SK-N-SH (cell line): ENCODE measurements around the gene HIF3A. TPM values are rescaled to one million over a fixed set of nuclear protein-coding genes. Genes with fewer than 3 reads are reported as not detected.

ENCODE experiments used
- CTCF ChIA-PET: fragments of 300-600, 350-600 bp; formaldehyde crosslinking; extraction: SDS; loops from one replicate; lab custom pipeline; 2021; lab: Yijun Ruan, JAX
- POLR2A ChIA-PET: fragments of 350-600 bp; sonication (Branson Sonifier 250); formaldehyde crosslinking; extraction: SDS; loops from one replicate; lab custom pipeline; 2020; ENCODE audit warnings: antibody characterized with exemption, inconsistent platforms; lab: Yijun Ruan, JAX
- DNase-seq: peaks from one replicate; pipeline ENCODE4 v3.0.0; 2012
- H2AFZ ChIP-seq: fragments of 200-600 bp; sonication (generic); 2 replicates; pipeline ENCODE4 v1.8.1; 2016; ENCODE audit warnings: antibody characterized with exemption, mild to moderate bottlenecking, low read depth
- H3F3A ChIP-seq: fragments of 200-600 bp; sonication (generic); replicated peaks from 2 replicates; pipeline ENCODE3; 2016; ENCODE audit warnings: antibody characterized with exemption, mild to moderate bottlenecking; ENCODE audit not compliant: insufficient read depth
- H3K27ac ChIP-seq, 2 experiments: fragments of 200-500 bp in 1 of 2; fragments of 200-600 bp in 1 of 2; sonication (Bioruptor generic) in 1 of 2; sonication (generic), shearing (Covaris generic) in 1 of 2; 2 replicates each; pipeline versions ENCODE4 v1.5.1 to v1.6.1; 2014 to 2016; ENCODE audit warnings: low read depth in 2 of 2, inconsistent platforms in 1 of 2, low read length in 1 of 2, mild to moderate bottlenecking in 1 of 2, mixed read lengths in 1 of 2
- H3K27me3 ChIP-seq: fragments of 200-600 bp; sonication (generic), shearing (Covaris generic); 2 replicates; pipeline ENCODE4 v1.6.1; 2016; ENCODE audit warnings: mixed run types; ENCODE audit not compliant: insufficient read depth
- H3K36me3 ChIP-seq, 2 experiments: fragments of 200-500 bp in 1 of 2; fragments of 200-600 bp in 1 of 2; sonication (Bioruptor generic) in 1 of 2; sonication (generic) in 1 of 2; replicated peaks in 1 of 2; 2 replicates each; pipeline versions ENCODE3 to v1.5.1; 2014 to 2016; ENCODE audit warnings: low read length in 1 of 2, mild to moderate bottlenecking in 1 of 2; ENCODE audit not compliant: insufficient read depth in 2 of 2, control insufficient read depth in 1 of 2
- H3K4me1 ChIP-seq, 2 experiments: fragments of 200-500 bp in 1 of 2; fragments of 200-600 bp in 1 of 2; sonication (Bioruptor generic) in 1 of 2; sonication (generic), shearing (Covaris generic) in 1 of 2; 2 replicates each; pipeline versions ENCODE4 v1.5.1 to v1.6.1; 2014 to 2016; ENCODE audit warnings: low read depth in 1 of 2, low read length in 1 of 2, mixed run types in 1 of 2; ENCODE audit not compliant: insufficient read depth in 2 of 2, control insufficient read depth in 1 of 2
- H3K4me2 ChIP-seq: fragments of 200-600 bp; sonication (generic), shearing (Covaris generic); 2 replicates; pipeline ENCODE4 v1.6.1; 2017; ENCODE audit warnings: mixed run types
- H3K4me3 ChIP-seq, 2 experiments: fragments of 200-500 bp in 1 of 2; fragments of 200-600 bp in 1 of 2; sonication (Bioruptor generic) in 1 of 2; sonication (generic), shearing (Covaris generic) in 1 of 2; 2 replicates each; pipeline versions ENCODE4 v1.5.1 to v1.8.1; 2014 to 2016; ENCODE audit warnings: low read depth in 2 of 2, inconsistent platforms in 1 of 2, low read length in 1 of 2, mild to moderate bottlenecking in 1 of 2, mixed read lengths in 1 of 2, moderate library complexity in 1 of 2
- H3K79me2 ChIP-seq: fragments of 200-600 bp; sonication (generic); 2 replicates; pipeline ENCODE4 v1.8.1; 2017; ENCODE audit warnings: mild to moderate bottlenecking; ENCODE audit not compliant: insufficient read depth
- H3K9ac ChIP-seq: fragments of 200-600 bp; sonication (generic); 2 replicates; pipeline ENCODE4 v1.6.1; 2017; ENCODE audit warnings: mixed run types
- H3K9me2 ChIP-seq: fragments of 200-600 bp; sonication (generic); 2 replicates; pipeline ENCODE4 v1.6.1; 2017; ENCODE audit warnings: mixed run types
- H3K9me3 ChIP-seq: fragments of 200-600 bp; sonication (generic); 2 replicates; pipeline ENCODE4 v1.6.1; 2017; ENCODE audit warnings: mixed run types, mild to moderate bottlenecking, moderate library complexity
- H4K20me1 ChIP-seq: fragments of 200-600 bp; sonication (generic); 2 replicates; pipeline ENCODE4 v1.6.1; 2017; ENCODE audit warnings: mild to moderate bottlenecking, mixed run types; ENCODE audit not compliant: insufficient read depth
- CHD2 ChIP-seq: fragments of 150-350 bp; IDR thresholded peaks from 2 replicates; pipeline ENCODE4 v1.6.1; 2018; ENCODE audit warnings: low read length; ENCODE audit not compliant: partially characterized antibody
- FOSL2 ChIP-seq: IDR thresholded peaks from 2 replicates; pipeline ENCODE4 v1.4.0; 2012; ENCODE audit warnings: low read depth, mild to moderate bottlenecking, moderate library complexity, borderline replicate concordance
- GABPA ChIP-seq: IDR thresholded peaks from 2 replicates; pipeline ENCODE4 v1.4.0; 2012; ENCODE audit warnings: low read depth, mild to moderate bottlenecking
- GATA2 ChIP-seq: sonication (generic); formaldehyde crosslinking; IDR thresholded peaks from 2 replicates; pipeline ENCODE4 v1.5.0; 2020; ENCODE audit warnings: mild to moderate bottlenecking, missing genetic modification reagents
- JUND ChIP-seq: IDR thresholded peaks from 2 replicates; pipeline ENCODE4 v1.4.0; 2012
- NRF1 ChIP-seq: IDR thresholded peaks from 2 replicates; pipeline ENCODE4 v1.6.1; 2012; ENCODE audit warnings: low read depth, mild to moderate bottlenecking, low read length
- POLR2AphosphoS5 ChIP-seq: IDR thresholded peaks from 2 replicates; pipeline ENCODE4 v1.6.1; 2012; ENCODE audit warnings: low read depth, low read length
- RAD21 ChIP-seq: IDR thresholded peaks from 2 replicates; pipeline ENCODE4 v1.6.1; 2012; ENCODE audit warnings: mild to moderate bottlenecking, low read length
- RCOR1 ChIP-seq: fragments of 150-350 bp; IDR thresholded peaks from 2 replicates; pipeline ENCODE4 v1.6.1; 2017; ENCODE audit warnings: antibody characterized with exemption, low read length
- RFX5 ChIP-seq: IDR thresholded peaks from 2 replicates; pipeline ENCODE4 v1.6.1; 2012; ENCODE audit warnings: mild to moderate bottlenecking, improper control_type of control experiment, low read length
- RXRA ChIP-seq: IDR thresholded peaks from 2 replicates; pipeline ENCODE4 v1.4.0; 2012; ENCODE audit warnings: low read depth, mild to moderate bottlenecking, borderline replicate concordance
- SIN3A ChIP-seq: IDR thresholded peaks from 2 replicates; pipeline ENCODE4 v1.6.1; 2012; ENCODE audit warnings: low read depth, mild to moderate bottlenecking, low read length, moderate library complexity, borderline replicate concordance
- SMC3 ChIP-seq: IDR thresholded peaks from 2 replicates; pipeline ENCODE4 v1.6.1; 2012; ENCODE audit warnings: low read depth, low read length, improper control_type of control experiment
- TAF1 ChIP-seq: IDR thresholded peaks from 2 replicates; pipeline ENCODE4 v1.6.1; 2012; ENCODE audit warnings: low read depth, mild to moderate bottlenecking, low read length, moderate library complexity, borderline replicate concordance
- TCF12 ChIP-seq: IDR thresholded peaks from 2 replicates; pipeline ENCODE4 v1.4.0; 2012
- WGBS: methylation state at CpG from one replicate; pipeline ENCODE4 v1.1.6; 2017; ENCODE audit warnings: low lambda C conversion rate; 5-methylcytosine and 5-hydroxymethylcytosine counted together
- polyA plus RNA-seq, 3 experiments: library from polyadenylated mRNA; depleted of rRNA; stranded (reverse); fragments of >200 nt; gene quantifications; 2 replicates each; pipeline ENCODE4 v1.2.3, GENCODE V29; 2012
- TF ChIP-seq, protein P1 (sequence below): fragments of 150-350 bp; IDR thresholded peaks from 2 replicates; pipeline ENCODE4 v1.6.1; 2017; ENCODE audit warnings: antibody characterized with exemption, low read length, low read depth, borderline replicate concordance
- TF ChIP-seq, protein P2 (sequence below): fragments of 150-350 bp; IDR thresholded peaks from 2 replicates; pipeline ENCODE4 v1.6.1; 2016; ENCODE audit warnings: mild to moderate bottlenecking, low read depth, low read length
- TF ChIP-seq, protein P3 (sequence below): IDR thresholded peaks from 2 replicates; pipeline ENCODE4 v1.4.0; 2012; ENCODE audit warnings: low read depth, borderline replicate concordance
- TF ChIP-seq, protein P4 (sequence below): IDR thresholded peaks from 2 replicates; pipeline ENCODE4; 2012
- TF ChIP-seq, protein P5 (sequence below): IDR thresholded peaks from 2 replicates; pipeline ENCODE4 v1.4.0; 2012; ENCODE audit warnings: low read depth

HIF3A gene
- polyA plus RNA-seq, 1 of the 3 experiments (the other 2 are of a cell fraction): 0.92 TPM

DNA sequence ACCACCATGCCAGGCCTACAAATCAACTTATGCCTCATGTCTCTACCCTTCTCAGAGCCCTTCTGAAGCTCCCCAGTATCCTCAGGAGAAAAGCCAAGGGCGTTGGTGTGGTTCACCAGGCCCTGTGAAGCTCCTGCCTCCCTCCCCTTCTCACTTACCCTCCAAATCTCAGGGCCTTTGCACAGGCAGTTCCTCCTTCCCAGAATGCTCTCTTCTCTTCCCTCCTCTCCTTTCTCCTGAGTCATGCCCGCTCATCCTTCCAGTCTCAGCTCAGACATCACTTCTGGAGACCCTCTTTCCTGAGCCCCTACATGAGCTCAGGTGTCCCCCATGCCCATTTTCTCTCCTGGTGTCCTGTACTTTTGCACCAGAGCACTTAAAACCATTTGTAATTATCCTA lies 20.5 kb downstream of the HIF3A start:
- Histone ChIP-seq H3F3A (no peaks in the 10 kb centered on the region), H3K9me2 (no peaks in the 10 kb centered on the region), H4K20me1 (no peaks in the 10 kb centered on the region), H3K9ac (no peak overlapping the region), H3K27ac (no peak overlapping the region), H3K4me2 (no peak overlapping the region), H3K27me3 (no peaks in the 10 kb centered on the region), H3K4me3 (no peak overlapping the region), H3K4me1 (no peaks in the 10 kb centered on the region), H3K36me3 (no peaks in the 10 kb centered on the region), H3K9me3 (no peaks in the 10 kb centered on the region), H2AFZ (no peak overlapping the region), H3K79me2 (no peaks in the 10 kb centered on the region)
- ChIA-PET POLR2A (no interaction called here), CTCF (interaction anchor here (0.9 to 1.1 kb wide), 2 partner anchors 79 to 212 kb away, joined by 3 read pairs; no protein-coding TSS in a partner anchor)
- no peak for DNase-seq
- TF ChIP-seq, protein P1, sequence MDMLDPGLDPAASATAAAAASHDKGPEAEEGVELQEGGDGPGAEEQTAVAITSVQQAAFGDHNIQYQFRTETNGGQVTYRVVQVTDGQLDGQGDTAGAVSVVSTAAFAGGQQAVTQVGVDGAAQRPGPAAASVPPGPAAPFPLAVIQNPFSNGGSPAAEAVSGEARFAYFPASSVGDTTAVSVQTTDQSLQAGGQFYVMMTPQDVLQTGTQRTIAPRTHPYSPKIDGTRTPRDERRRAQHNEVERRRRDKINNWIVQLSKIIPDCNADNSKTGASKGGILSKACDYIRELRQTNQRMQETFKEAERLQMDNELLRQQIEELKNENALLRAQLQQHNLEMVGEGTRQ: no peak
- TF ChIP-seq RAD21 (no peak), CHD2 (no peak), GATA2 (CRISPR knock-in tag) (no peak), FOSL2 (no peak)
- 50% methylated on average over 2 of the region's 2 CpGs for WGBS

DNA sequence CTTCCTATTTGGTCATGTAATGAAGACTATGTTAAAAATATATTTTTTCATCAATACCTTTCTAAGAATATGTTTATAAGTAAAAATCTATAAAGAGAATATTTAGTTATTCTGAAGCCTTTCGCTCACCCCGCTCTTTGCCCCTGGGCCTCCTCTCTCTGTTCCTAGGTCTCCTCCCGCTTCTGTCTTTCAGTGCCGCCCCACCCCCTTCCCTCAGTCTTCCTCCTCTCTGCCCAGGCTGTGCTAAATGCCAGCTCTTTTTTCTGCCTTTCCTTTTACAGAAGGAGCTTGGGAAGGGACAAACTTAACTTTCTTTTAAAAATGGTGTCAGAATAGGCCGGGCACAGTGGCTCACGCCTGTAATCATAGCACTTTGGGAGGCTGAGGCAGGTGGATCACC lies 22.8 kb downstream of the HIF3A start:
- no peak for TF ChIP-seq TCF12
- TF ChIP-seq SIN3A: no peak
- TF ChIP-seq, protein P2, sequence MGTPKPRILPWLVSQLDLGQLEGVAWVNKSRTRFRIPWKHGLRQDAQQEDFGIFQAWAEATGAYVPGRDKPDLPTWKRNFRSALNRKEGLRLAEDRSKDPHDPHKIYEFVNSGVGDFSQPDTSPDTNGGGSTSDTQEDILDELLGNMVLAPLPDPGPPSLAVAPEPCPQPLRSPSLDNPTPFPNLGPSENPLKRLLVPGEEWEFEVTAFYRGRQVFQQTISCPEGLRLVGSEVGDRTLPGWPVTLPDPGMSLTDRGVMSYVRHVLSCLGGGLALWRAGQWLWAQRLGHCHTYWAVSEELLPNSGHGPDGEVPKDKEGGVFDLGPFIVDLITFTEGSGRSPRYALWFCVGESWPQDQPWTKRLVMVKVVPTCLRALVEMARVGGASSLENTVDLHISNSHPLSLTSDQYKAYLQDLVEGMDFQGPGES: no peak
- no peak for TF ChIP-seq NRF1
- no peak for TF ChIP-seq CHD2
- TF ChIP-seq POLR2AphosphoS5: no peak
- no peak for TF ChIP-seq SMC3
- no peak for TF ChIP-seq TAF1
- TF ChIP-seq, protein P1: no peak
- TF ChIP-seq RCOR1: no peak
- TF ChIP-seq, protein P3, sequence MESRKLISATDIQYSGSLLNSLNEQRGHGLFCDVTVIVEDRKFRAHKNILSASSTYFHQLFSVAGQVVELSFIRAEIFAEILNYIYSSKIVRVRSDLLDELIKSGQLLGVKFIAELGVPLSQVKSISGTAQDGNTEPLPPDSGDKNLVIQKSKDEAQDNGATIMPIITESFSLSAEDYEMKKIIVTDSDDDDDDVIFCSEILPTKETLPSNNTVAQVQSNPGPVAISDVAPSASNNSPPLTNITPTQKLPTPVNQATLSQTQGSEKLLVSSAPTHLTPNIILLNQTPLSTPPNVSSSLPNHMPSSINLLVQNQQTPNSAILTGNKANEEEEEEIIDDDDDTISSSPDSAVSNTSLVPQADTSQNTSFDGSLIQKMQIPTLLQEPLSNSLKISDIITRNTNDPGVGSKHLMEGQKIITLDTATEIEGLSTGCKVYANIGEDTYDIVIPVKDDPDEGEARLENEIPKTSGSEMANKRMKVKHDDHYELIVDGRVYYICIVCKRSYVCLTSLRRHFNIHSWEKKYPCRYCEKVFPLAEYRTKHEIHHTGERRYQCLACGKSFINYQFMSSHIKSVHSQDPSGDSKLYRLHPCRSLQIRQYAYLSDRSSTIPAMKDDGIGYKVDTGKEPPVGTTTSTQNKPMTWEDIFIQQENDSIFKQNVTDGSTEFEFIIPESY: no peak
- TF ChIP-seq RFX5: no peak
- TF ChIP-seq, protein P4, sequence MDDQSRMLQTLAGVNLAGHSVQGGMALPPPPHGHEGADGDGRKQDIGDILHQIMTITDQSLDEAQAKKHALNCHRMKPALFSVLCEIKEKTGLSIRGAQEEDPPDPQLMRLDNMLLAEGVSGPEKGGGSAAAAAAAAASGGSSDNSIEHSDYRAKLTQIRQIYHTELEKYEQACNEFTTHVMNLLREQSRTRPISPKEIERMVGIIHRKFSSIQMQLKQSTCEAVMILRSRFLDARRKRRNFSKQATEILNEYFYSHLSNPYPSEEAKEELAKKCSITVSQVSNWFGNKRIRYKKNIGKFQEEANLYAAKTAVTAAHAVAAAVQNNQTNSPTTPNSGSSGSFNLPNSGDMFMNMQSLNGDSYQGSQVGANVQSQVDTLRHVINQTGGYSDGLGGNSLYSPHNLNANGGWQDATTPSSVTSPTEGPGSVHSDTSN: no peak
- no peak for TF ChIP-seq RAD21
- TF ChIP-seq GABPA: no peak
- no peak for TF ChIP-seq RXRA
- TF ChIP-seq, protein P5, sequence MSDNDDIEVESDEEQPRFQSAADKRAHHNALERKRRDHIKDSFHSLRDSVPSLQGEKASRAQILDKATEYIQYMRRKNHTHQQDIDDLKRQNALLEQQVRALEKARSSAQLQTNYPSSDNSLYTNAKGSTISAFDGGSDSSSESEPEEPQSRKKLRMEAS: no peak
- no peak for TF ChIP-seq JUND
- Histone ChIP-seq H3K79me2 (no peaks in the 10 kb centered on the region), H3K9me2 (no peaks in the 10 kb centered on the region), H3K4me3 (no peak overlapping the region), H3K36me3 (no peaks in the 10 kb centered on the region), H3F3A (no peaks in the 10 kb centered on the region), H3K27ac (no peak overlapping the region), H2AFZ (no peak overlapping the region), H3K27me3 (no peaks in the 10 kb centered on the region), H3K4me2 (no peak overlapping the region), H3K9ac (no peak overlapping the region), H3K4me1 (no peaks in the 10 kb centered on the region), H3K9me3 (no peaks in the 10 kb centered on the region), H4K20me1 (no peaks in the 10 kb centered on the region)
- POLR2A ChIA-PET: no interaction called here
- no peak for DNase-seq
- 84% methylated on average over 6 of the region's 6 CpGs for WGBS
- CTCF ChIA-PET: no interaction called here
